ENCODE measurements around the gene NOP56.

DNA sequence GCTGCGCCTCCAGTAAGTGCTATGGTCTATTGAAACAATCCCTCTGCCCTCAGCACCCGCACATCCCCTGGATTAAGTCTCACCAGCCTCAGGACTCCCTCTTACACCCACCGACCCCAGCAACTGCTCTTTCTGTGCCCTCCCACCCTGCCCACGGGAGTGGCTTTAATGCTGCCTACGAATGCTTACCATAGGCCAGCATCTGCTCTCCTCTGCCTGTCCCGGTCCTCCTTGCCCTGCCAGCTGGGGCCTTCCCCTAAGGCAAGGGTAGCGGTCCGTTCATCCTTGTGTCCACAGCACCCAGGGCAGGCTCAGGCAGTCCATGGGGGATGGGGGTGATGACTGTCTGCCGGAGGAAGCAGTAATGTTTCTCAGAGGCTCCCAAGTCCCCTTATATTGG, 44.2 kb downstream of the NOP56 start:
- TF ChIP-seq MAFK (IDR thresholded peaks at IDR 0.05; ENCODE audit: low read depth, low read length): no peak
- TF ChIP-seq SP1 (IDR thresholded peaks at IDR 0.05; ENCODE audit: low read depth, low read length): no peak
- no peak for TF ChIP-seq JUN (IDR thresholded peaks at IDR 0.05; ENCODE audit: low read depth, low read length)
- TF ChIP-seq, protein P1, sequence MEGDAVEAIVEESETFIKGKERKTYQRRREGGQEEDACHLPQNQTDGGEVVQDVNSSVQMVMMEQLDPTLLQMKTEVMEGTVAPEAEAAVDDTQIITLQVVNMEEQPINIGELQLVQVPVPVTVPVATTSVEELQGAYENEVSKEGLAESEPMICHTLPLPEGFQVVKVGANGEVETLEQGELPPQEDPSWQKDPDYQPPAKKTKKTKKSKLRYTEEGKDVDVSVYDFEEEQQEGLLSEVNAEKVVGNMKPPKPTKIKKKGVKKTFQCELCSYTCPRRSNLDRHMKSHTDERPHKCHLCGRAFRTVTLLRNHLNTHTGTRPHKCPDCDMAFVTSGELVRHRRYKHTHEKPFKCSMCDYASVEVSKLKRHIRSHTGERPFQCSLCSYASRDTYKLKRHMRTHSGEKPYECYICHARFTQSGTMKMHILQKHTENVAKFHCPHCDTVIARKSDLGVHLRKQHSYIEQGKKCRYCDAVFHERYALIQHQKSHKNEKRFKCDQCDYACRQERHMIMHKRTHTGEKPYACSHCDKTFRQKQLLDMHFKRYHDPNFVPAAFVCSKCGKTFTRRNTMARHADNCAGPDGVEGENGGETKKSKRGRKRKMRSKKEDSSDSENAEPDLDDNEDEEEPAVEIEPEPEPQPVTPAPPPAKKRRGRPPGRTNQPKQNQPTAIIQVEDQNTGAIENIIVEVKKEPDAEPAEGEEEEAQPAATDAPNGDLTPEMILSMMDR (IDR thresholded peaks at IDR 0.05; ENCODE audit: control extremely low read depth in 1 of 3, insufficient read depth in 1 of 3, low read depth in 1 of 3, low read length in 3 of 3): no peak
- TF ChIP-seq EZH2 (IDR thresholded peaks at IDR 0.05; ENCODE audit: low read depth, low read length, severe bottlenecking): no peak
- TF ChIP-seq KDM1A (IDR thresholded peaks at IDR 0.05; ENCODE audit: borderline replicate concordance, low read length): no peak
- no peak for TF ChIP-seq ZNF274 (IDR thresholded peaks at IDR 0.05; ENCODE audit: borderline replicate concordance, extremely low read depth, low read length)
- TF ChIP-seq GABPA (IDR thresholded peaks at IDR 0.05; ENCODE audit: borderline replicate concordance, insufficient read depth, low read length): no peak
- no peak for TF ChIP-seq EP300 (IDR thresholded peaks at IDR 0.05; ENCODE audit: borderline replicate concordance in 1 of 2, low read depth in 2 of 2, low read length in 2 of 2)
- no peak for TF ChIP-seq KDM5A (IDR thresholded peaks at IDR 0.05; ENCODE audit: low read length)
- TF ChIP-seq POLR2A (IDR thresholded peaks at IDR 0.05; ENCODE audit: control extremely low read depth in 1 of 2, low read depth in 2 of 2, low read length in 2 of 2): no peak
